Dendritic cell treated with granulocyte-macrophage colony-stimulating factor and Interleukin-4, amounts not matched to agents 40 ng/mL and 50 ng/mL, for 4 days (primary cell): ENCODE data around the gene TP53I11.

Experiments
- H3K27ac Mint-ChIP-seq: one replicate; pipeline ENCODE4 v1.8.0; 2022; ENCODE audit warnings: mild to moderate bottlenecking, mixed read lengths
- H3K27me3 Mint-ChIP-seq: one replicate; pipeline ENCODE4 v1.8.0; 2022; ENCODE audit warnings: mild to moderate bottlenecking, mixed read lengths
- H3K36me3 Mint-ChIP-seq: one replicate; pipeline ENCODE4 v1.8.0; 2022; ENCODE audit warnings: low read depth, mixed read lengths
- H3K4me1 Mint-ChIP-seq: one replicate; pipeline ENCODE4 v1.8.0; 2022; ENCODE audit warnings: low read depth, mixed read lengths
- H3K4me3 Mint-ChIP-seq: one replicate; pipeline ENCODE4 v1.8.0; 2022; ENCODE audit warnings: mild to moderate bottlenecking, moderate library complexity, mixed read lengths
- H3K9me3 Mint-ChIP-seq: one replicate; pipeline ENCODE4 v1.8.0; 2022; ENCODE audit warnings: mixed read lengths
- intact Hi-C: fragments of 100-400 bp; cut with micrococcal nuclease; formaldehyde crosslinking; loops from one replicate; pipeline ENCODE4 v1.15.0; 2022

The TP53I11 gene

GRCh38 chr11:44950625-44951476 lies at the start of gene TP53I11:
Gene TP53I11 (minus strand): TSS chr11:44950883. CDS start chr11:44938335, 12,548 bp downstream.
- Mint-ChIP-seq H3K9me3 (no peaks in the 10 kb centered on the region), H3K4me1 (peaks cover 53% of the 10 kb centered on the region), H3K4me3 (peak within 1 kb of the TSS; percentile 83), H3K27me3 (peaks cover 15% of the 10 kb centered on the region), H3K36me3 (no peaks in the 10 kb centered on the region), H3K27ac (peak within 1 kb of the TSS; percentile 74)
- intact Hi-C loops = loop anchor here (10.0 kb wide), 1 partner anchor 74 kb away; no protein-coding TSS in a partner anchor

GRCh38 chr11:44999068-44999467 lies 48.4 kb upstream of the TP53I11 start:
- no peaks in the 10 kb centered on the region for H3K9me3 Mint-ChIP-seq
- intact Hi-C loops = no loop called here
- peaks cover 11% of the 10 kb centered on the region for H3K27me3 Mint-ChIP-seq
- H3K27ac Mint-ChIP-seq = no peak overlapping the region
- no peak overlapping the region for H3K4me3 Mint-ChIP-seq
- no peaks in the 10 kb centered on the region for H3K36me3 Mint-ChIP-seq
- H3K4me1 Mint-ChIP-seq = no peaks in the 10 kb centered on the region

GRCh38 chr11:44998051-44998450 lies 47.4 kb upstream of the TP53I11 start:
- Mint-ChIP-seq H3K36me3 (no peaks in the 10 kb centered on the region), H3K9me3 (no peaks in the 10 kb centered on the region), H3K4me3 (no peak overlapping the region), H3K27me3 (peaks cover 11% of the 10 kb centered on the region), H3K27ac (no peak overlapping the region), H3K4me1 (no peaks in the 10 kb centered on the region)
- intact Hi-C loops = no loop called here

GRCh38 chr11:44997566-44997965 lies 46.9 kb upstream of the TP53I11 start:
- H3K4me1 Mint-ChIP-seq = no peaks in the 10 kb centered on the region
- no peaks in the 10 kb centered on the region for H3K36me3 Mint-ChIP-seq
- H3K4me3 Mint-ChIP-seq = no peak overlapping the region
- no peaks in the 10 kb centered on the region for H3K9me3 Mint-ChIP-seq
- no peak overlapping the region for H3K27ac Mint-ChIP-seq
- H3K27me3 Mint-ChIP-seq = peaks cover 11% of the 10 kb centered on the region
- intact Hi-C loops = no loop called here

GRCh38 chr11:44994753-44995152 lies 44.1 kb upstream of the TP53I11 start:
- Mint-ChIP-seq H3K4me3 (no peak overlapping the region), H3K4me1 (no peaks in the 10 kb centered on the region), H3K27me3 (peaks cover 4% of the 10 kb centered on the region), H3K27ac (no peak overlapping the region), H3K36me3 (no peaks in the 10 kb centered on the region), H3K9me3 (no peaks in the 10 kb centered on the region)
- intact Hi-C loops = no loop called here

- no peak overlapping the region for H3K27ac Mint-ChIP-seq
- H3K36me3 Mint-ChIP-seq = no peaks in the 10 kb centered on the region
- no peak overlapping the region for H3K4me3 Mint-ChIP-seq
- peaks cover 4% of the 10 kb centered on the region for H3K27me3 Mint-ChIP-seq
- no peaks in the 10 kb centered on the region for H3K4me1 Mint-ChIP-seq
- H3K9me3 Mint-ChIP-seq = no peaks in the 10 kb centered on the region
- intact Hi-C loops = no loop called here
These were observed 43.5 kb upstream of the TP53I11 start for GRCh38 chr11:44993971-44994704.

GRCh38 chr11:44992774-44993173 lies 42.1 kb upstream of the TP53I11 start:
- no peaks in the 10 kb centered on the region for H3K4me1 Mint-ChIP-seq
- no peaks in the 10 kb centered on the region for H3K9me3 Mint-ChIP-seq
- no peak overlapping the region for H3K27ac Mint-ChIP-seq
- H3K36me3 Mint-ChIP-seq = no peaks in the 10 kb centered on the region
- intact Hi-C loops = no loop called here
- no peak overlapping the region for H3K4me3 Mint-ChIP-seq
- peaks cover 10% of the 10 kb centered on the region for H3K27me3 Mint-ChIP-seq

GRCh38 chr11:44992181-44992582 lies 41.5 kb upstream of the TP53I11 start:
- no peaks in the 10 kb centered on the region for H3K36me3 Mint-ChIP-seq
- H3K9me3 Mint-ChIP-seq = no peaks in the 10 kb centered on the region
- H3K27ac Mint-ChIP-seq = no peak overlapping the region
- peaks cover 11% of the 10 kb centered on the region for H3K27me3 Mint-ChIP-seq
- intact Hi-C loops = no loop called here
- no peak overlapping the region for H3K4me3 Mint-ChIP-seq
- no peaks in the 10 kb centered on the region for H3K4me1 Mint-ChIP-seq

- no peaks in the 10 kb centered on the region for H3K4me1 Mint-ChIP-seq
- intact Hi-C loops = no loop called here
- H3K9me3 Mint-ChIP-seq = no peaks in the 10 kb centered on the region
- H3K27me3 Mint-ChIP-seq = peaks cover 10% of the 10 kb centered on the region
- no peak overlapping the region for H3K27ac Mint-ChIP-seq
- H3K36me3 Mint-ChIP-seq = no peaks in the 10 kb centered on the region
- H3K4me3 Mint-ChIP-seq = no peak overlapping the region
These were observed 40.0 kb upstream of the TP53I11 start for GRCh38 chr11:44990665-44991064.

- H3K9me3 Mint-ChIP-seq = no peaks in the 10 kb centered on the region
- intact Hi-C loops = no loop called here
- H3K27ac Mint-ChIP-seq = no peak overlapping the region
- peaks cover 11% of the 10 kb centered on the region for H3K27me3 Mint-ChIP-seq
- H3K36me3 Mint-ChIP-seq = no peaks in the 10 kb centered on the region
- no peaks in the 10 kb centered on the region for H3K4me1 Mint-ChIP-seq
- no peak overlapping the region for H3K4me3 Mint-ChIP-seq
These were observed 39.3 kb upstream of the TP53I11 start for GRCh38 chr11:44989831-44990566.

- intact Hi-C loops = no loop called here
These were observed 38.4 kb upstream of the TP53I11 start for GRCh38 chr11:44988981-44989635.

GRCh38 chr11:44988111-44988510 lies 37.4 kb upstream of the TP53I11 start:
- Mint-ChIP-seq H3K4me3 (no peak overlapping the region), H3K9me3 (no peaks in the 10 kb centered on the region), H3K27me3 (peaks cover 11% of the 10 kb centered on the region), H3K4me1 (no peaks in the 10 kb centered on the region), H3K27ac (no peak overlapping the region), H3K36me3 (no peaks in the 10 kb centered on the region)
- intact Hi-C loops = no loop called here

More at GRCh38 chr11:44988981-44989635, 38.4 kb upstream of the TP53I11 start:
- H3K9me3 Mint-ChIP-seq = no peaks in the 10 kb centered on the region
- H3K4me3 Mint-ChIP-seq = no peak overlapping the region
- H3K27ac Mint-ChIP-seq = no peak overlapping the region
- H3K27me3 Mint-ChIP-seq = peaks cover 11% of the 10 kb centered on the region
- H3K36me3 Mint-ChIP-seq = no peaks in the 10 kb centered on the region
- H3K4me1 Mint-ChIP-seq = no peaks in the 10 kb centered on the region

GRCh38 chr11:44987506-44987905 lies 36.8 kb upstream of the TP53I11 start:
- H3K4me1 Mint-ChIP-seq = no peaks in the 10 kb centered on the region
- no peaks in the 10 kb centered on the region for H3K9me3 Mint-ChIP-seq
- H3K4me3 Mint-ChIP-seq = no peak overlapping the region
- H3K36me3 Mint-ChIP-seq = no peaks in the 10 kb centered on the region
- H3K27me3 Mint-ChIP-seq = peaks cover 11% of the 10 kb centered on the region
- no peak overlapping the region for H3K27ac Mint-ChIP-seq
- intact Hi-C loops = no loop called here
